Measurements from ENCODE around the gene LRRN1.
"Not testable (repeated sequence)": the region's sequence is repeated elsewhere in the genome, so short reads cannot be mapped to it uniquely, and the experiment has no call there.

LRRN1 gene

GRCh38 chr3:3825035-3825434, 25.8 kb downstream of the LRRN1 start:
- H3K4me2 ChIP-seq (ENCODE audit: low read depth, low read length) = no peak overlapping the region
- DNase-seq = no peak
- no peak for TF ChIP-seq CTCF (IDR thresholded peaks at IDR 0.05; ENCODE audit: low read length)
- no peak for TF ChIP-seq EZH2 (optimal IDR thresholded peaks at IDR 0.05; ENCODE audit: low read depth, low read length)
- TF ChIP-seq EZH2phosphoT487 (IDR thresholded peaks at IDR 0.05; ENCODE audit: low read length) = no peak
- no peaks in the 10 kb centered on the region for H3K9me2 ChIP-seq (replicated peaks; ENCODE audit: insufficient read depth, low read length)
- H3F3A ChIP-seq (ENCODE audit: insufficient read depth, low read length) = no peaks in the 10 kb centered on the region
- no peaks in the 10 kb centered on the region for H4K20me1 ChIP-seq (ENCODE audit: insufficient read depth, low read length)
- peaks cover 11% of the 10 kb centered on the region; the same call in 1 of the 2 replicates for H3K4me1 ChIP-seq (ENCODE audit: low read length)
- H3K9ac ChIP-seq (ENCODE audit: low read length) = no peak overlapping the region
- H3K36me3 ChIP-seq (replicated peaks; ENCODE audit: insufficient read depth, low read length) = no peaks in the 10 kb centered on the region
- no peak overlapping the region for H2AFZ ChIP-seq (ENCODE audit: low read length)
- H3K27ac ChIP-seq (ENCODE audit: low read length) = no peak overlapping the region
- no peaks in the 10 kb centered on the region for H3K27me3 ChIP-seq (replicated peaks; ENCODE audit: insufficient read depth, low read length)
- no peak overlapping the region for H3K4me3 ChIP-seq (ENCODE audit: low read length)
- H3K9me3 ChIP-seq (replicated peaks; ENCODE audit: insufficient read depth, low read length) = no peaks in the 10 kb centered on the region
- H3K79me2 ChIP-seq (ENCODE audit: low read length) = no peaks in the 10 kb centered on the region

- no peak overlapping the region for H3K4me2 ChIP-seq (ENCODE audit: low read depth, low read length)
- H4K20me1 ChIP-seq (ENCODE audit: insufficient read depth, low read length) = no peaks in the 10 kb centered on the region
- H3K27ac ChIP-seq (ENCODE audit: low read length) = no peak overlapping the region
- H2AFZ ChIP-seq (ENCODE audit: low read length) = no peak overlapping the region
- no peak for TF ChIP-seq EZH2phosphoT487 (IDR thresholded peaks at IDR 0.05; ENCODE audit: low read length)
- no peak for TF ChIP-seq EZH2 (optimal IDR thresholded peaks at IDR 0.05; ENCODE audit: low read depth, low read length)
- TF ChIP-seq CTCF (IDR thresholded peaks at IDR 0.05; ENCODE audit: low read length) = no peak
- H3K27me3 ChIP-seq (replicated peaks; ENCODE audit: insufficient read depth, low read length) = no peaks in the 10 kb centered on the region
- H3K9ac ChIP-seq (ENCODE audit: low read length) = no peak overlapping the region
- no peaks in the 10 kb centered on the region for H3K9me2 ChIP-seq (replicated peaks; ENCODE audit: insufficient read depth, low read length)
- H3K4me3 ChIP-seq (ENCODE audit: low read length) = no peak overlapping the region
- H3K36me3 ChIP-seq (replicated peaks; ENCODE audit: insufficient read depth, low read length) = no peaks in the 10 kb centered on the region
- peaks cover 11% of the 10 kb centered on the region; the same call in 1 of the 2 replicates for H3K4me1 ChIP-seq (ENCODE audit: low read length)
- no peaks in the 10 kb centered on the region for H3K79me2 ChIP-seq (ENCODE audit: low read length)
- H3F3A ChIP-seq (ENCODE audit: insufficient read depth, low read length) = no peaks in the 10 kb centered on the region
- DNase-seq = no peak
- H3K9me3 ChIP-seq (replicated peaks; ENCODE audit: insufficient read depth, low read length) = no peaks in the 10 kb centered on the region
Observed at GRCh38 chr3:3826521-3826920, 27.3 kb downstream of the LRRN1 start.

GRCh38 chr3:3827111-3827510, 27.9 kb downstream of the LRRN1 start:
- TF ChIP-seq CTCF (IDR thresholded peaks at IDR 0.05; ENCODE audit: low read length) = no peak
- no peak for TF ChIP-seq EZH2phosphoT487 (IDR thresholded peaks at IDR 0.05; ENCODE audit: low read length)
- no peak for TF ChIP-seq EZH2 (optimal IDR thresholded peaks at IDR 0.05; ENCODE audit: low read depth, low read length)
- H3K4me3 ChIP-seq (ENCODE audit: low read length) = no peak overlapping the region
- H3K36me3 ChIP-seq (replicated peaks; ENCODE audit: insufficient read depth, low read length) = no peaks in the 10 kb centered on the region
- H3K4me1 ChIP-seq (ENCODE audit: low read length) = peaks cover 11% of the 10 kb centered on the region; the same call in 1 of the 2 replicates
- H3F3A ChIP-seq (ENCODE audit: insufficient read depth, low read length) = no peaks in the 10 kb centered on the region
- H3K9ac ChIP-seq (ENCODE audit: low read length) = no peak overlapping the region
- no peaks in the 10 kb centered on the region for H3K9me3 ChIP-seq (replicated peaks; ENCODE audit: insufficient read depth, low read length)
- no peaks in the 10 kb centered on the region for H3K79me2 ChIP-seq (ENCODE audit: low read length)
- no peaks in the 10 kb centered on the region for H3K27me3 ChIP-seq (replicated peaks; ENCODE audit: insufficient read depth, low read length)
- DNase-seq = peak; percentile 50
- H3K4me2 ChIP-seq (ENCODE audit: low read depth, low read length) = no peak overlapping the region
- H2AFZ ChIP-seq (ENCODE audit: low read length) = no peak overlapping the region
- no peak overlapping the region for H3K27ac ChIP-seq (ENCODE audit: low read length)
- H3K9me2 ChIP-seq (replicated peaks; ENCODE audit: insufficient read depth, low read length) = no peaks in the 10 kb centered on the region
- no peaks in the 10 kb centered on the region for H4K20me1 ChIP-seq (ENCODE audit: insufficient read depth, low read length)

- H3K4me2 ChIP-seq (ENCODE audit: low read depth, low read length); DNase-seq; H3K79me2 ChIP-seq (ENCODE audit: low read length); H3K9ac ChIP-seq (ENCODE audit: low read length); H3K27ac ChIP-seq (ENCODE audit: low read length); H3K4me3 ChIP-seq (ENCODE audit: low read length); H3K9me2 ChIP-seq (replicated peaks; ENCODE audit: insufficient read depth, low read length); H3F3A ChIP-seq (ENCODE audit: insufficient read depth, low read length); H3K36me3 ChIP-seq (replicated peaks; ENCODE audit: insufficient read depth, low read length); H3K27me3 ChIP-seq (replicated peaks; ENCODE audit: insufficient read depth, low read length); H3K9me3 ChIP-seq (replicated peaks; ENCODE audit: insufficient read depth, low read length); H2AFZ ChIP-seq (ENCODE audit: low read length); H4K20me1 ChIP-seq (ENCODE audit: insufficient read depth, low read length): not testable (repeated sequence)
- H3K4me1 ChIP-seq (ENCODE audit: low read length) = peaks cover 11% of the 10 kb centered on the region; the same call in 1 of the 2 replicates
Observed at GRCh38 chr3:3828417-3828816, 29.2 kb downstream of the LRRN1 start.

All from MM.1S (cell line).